ENCODE data around the gene CDKN3. TPM values are rescaled to one million over a fixed set of nuclear protein-coding genes. Genes with fewer than 3 reads are reported as not detected.

The CDKN3 gene, protein sequence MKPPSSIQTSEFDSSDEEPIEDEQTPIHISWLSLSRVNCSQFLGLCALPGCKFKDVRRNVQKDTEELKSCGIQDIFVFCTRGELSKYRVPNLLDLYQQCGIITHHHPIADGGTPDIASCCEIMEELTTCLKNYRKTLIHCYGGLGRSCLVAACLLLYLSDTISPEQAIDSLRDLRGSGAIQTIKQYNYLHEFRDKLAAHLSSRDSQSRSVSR
- 10 to 100 TPM; 56.8 to 59.2 TPM for total RNA-seq

DNA sequence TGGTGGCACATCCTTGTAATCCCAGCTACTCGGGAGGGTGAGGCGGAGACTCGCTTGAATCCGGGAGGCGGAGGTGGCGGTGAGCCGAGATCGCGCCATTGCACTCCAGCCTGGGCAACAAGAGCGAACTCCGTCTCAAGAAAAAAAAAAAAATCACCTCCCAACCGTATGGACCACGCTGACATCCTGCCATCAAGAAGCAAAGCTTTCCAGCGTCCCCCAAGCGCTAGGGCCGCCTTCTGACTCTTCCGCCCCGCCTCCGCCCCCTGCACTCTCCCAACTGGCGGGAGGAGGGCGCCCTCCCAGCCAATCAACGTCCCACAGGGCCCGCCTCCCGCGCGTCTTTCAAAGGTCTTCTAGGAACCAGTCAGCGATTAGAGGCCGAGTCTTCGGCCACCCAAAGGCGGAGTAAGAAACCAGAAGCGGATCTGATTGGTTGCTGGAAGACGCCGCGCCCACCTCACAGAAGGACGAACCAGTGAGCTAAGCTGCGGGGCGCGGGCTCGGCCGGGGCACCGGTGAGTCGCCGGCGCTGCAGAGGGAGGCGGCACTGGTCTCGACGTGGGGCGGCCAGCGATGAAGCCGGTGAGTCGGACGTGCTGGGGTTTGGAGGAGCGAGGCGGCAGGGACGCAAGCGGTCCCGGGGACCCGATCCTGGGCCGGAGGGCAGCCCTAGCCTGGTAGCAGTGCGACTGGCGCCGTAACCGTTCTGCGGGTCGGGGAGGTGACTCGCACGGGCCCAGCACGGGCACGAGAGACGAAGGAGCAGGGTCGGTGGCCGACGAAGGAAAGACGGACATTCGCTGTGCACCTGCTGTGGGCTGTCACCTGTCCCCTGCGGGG lies at the start of gene CDKN3:
Gene CDKN3, plus strand, starts transcription at position 515 of the 843 bp plus-strand sequence. Its CDS starts 62 bp downstream, at position 577.

DNA sequence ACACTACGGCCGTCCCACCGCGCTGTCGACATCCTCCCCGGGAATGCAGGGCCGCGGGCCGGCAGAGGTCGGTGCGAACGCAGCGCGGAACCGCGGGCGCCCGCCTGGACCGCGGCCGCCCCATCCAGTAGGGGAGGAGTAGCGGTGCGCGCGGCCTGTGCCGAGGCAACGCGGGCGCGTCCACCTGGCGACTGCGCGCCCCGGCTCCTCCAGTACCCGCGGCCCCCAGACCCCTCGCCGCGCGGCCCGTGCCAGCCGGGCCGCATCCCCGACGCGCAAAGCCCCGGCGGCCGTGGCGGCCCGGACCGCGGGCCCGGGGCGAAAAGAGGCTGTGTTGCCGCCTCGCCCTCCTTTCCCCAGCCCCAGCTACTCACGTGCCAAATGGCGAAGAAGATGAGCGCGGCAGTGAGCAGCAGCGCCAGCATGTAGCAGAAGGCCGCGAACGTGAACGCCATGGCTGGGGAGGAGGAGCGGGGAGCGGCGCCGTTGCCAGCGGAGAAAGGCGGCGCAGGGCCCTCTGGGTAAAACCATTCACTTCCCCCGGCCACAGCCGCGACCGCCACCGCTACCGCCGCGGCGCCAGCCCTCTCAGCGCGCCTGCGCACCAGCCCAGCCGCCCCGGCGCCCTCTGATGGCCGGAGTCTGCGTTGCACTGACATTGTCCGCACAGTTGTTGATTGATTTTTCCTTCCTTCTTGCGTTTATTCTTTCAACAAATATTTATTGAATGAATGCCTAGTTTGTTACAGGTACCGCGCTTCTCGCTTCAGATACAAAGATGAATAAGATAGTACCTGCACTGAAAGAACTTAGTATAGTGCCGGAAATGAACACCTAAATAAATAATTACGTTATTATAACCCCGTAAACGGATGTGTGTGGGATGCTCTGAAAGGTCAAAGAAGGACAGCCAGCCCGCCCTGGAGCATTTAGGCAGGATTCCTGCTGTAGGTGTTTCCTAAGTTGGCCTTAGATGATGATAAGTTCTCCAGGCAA lies 44.4 kb downstream of the CDKN3 start, which contains the start of gene CNIH1:
Gene CNIH1, minus strand, starts transcription at position 502 of the 996 bp plus-strand sequence. Its CDS starts 47 bp downstream, at position 455.

Other genes with a start within 250 kb of the CDKN3 start
- gene CNIH1, start 44.4 kb downstream of the CDKN3 start, total RNA-seq: 10 to 100 TPM; 86.4 to 88.3 TPM
- 10 to 100 TPM; 30.8 to 34.5 TPM for gene GMFB, start 92.0 kb downstream of the CDKN3 start, total RNA-seq
- gene CGRRF1, start 112.9 kb downstream of the CDKN3 start, total RNA-seq: 10 to 100 TPM in 1 of 2 experiments, 1 to 10 TPM in 1; 9.5 to 12.8 TPM
- gene SAMD4A, start 170.1 kb downstream of the CDKN3 start, total RNA-seq: 1 to 10 TPM in 1 of 2 experiments, under 1 TPM in 1; 0.88 to 1.3 TPM